Activated gamma-delta T cell treated with Interleukin-2 at 50 U/mL for 16 hours (primary cell): ENCODE measurements around the gene PRTN3.
"Not testable (repeated sequence)": the region's sequence is repeated elsewhere in the genome, so short reads cannot be mapped to it uniquely, and the experiment has no call there.

Source experiments
- DNase-seq: peaks from one replicate; pipeline ENCODE4 v3.0.0-alpha.2; 2020

PRTN3 gene

GRCh38 chr19:884420-885211 is 43.8 kb downstream of the PRTN3 start:
- no peak for DNase-seq

- DNase-seq, result no peak
These were observed 44.9 kb downstream of the PRTN3 start for GRCh38 chr19:885536-886224.

GRCh38 chr19:887072-887471 is 46.3 kb downstream of the PRTN3 start:
- no peak for DNase-seq

GRCh38 chr19:887599-887998 is 46.8 kb downstream of the PRTN3 start:
- DNase-seq, result no peak

GRCh38 chr19:888581-889385 is 48.0 kb downstream of the PRTN3 start:
- DNase-seq, result peak; percentile 51

- DNase-seq, result no peak
These were observed 49.0 kb downstream of the PRTN3 start for GRCh38 chr19:889662-890295.

- DNase-seq, result no peak
These were observed 50.0 kb downstream of the PRTN3 start for GRCh38 chr19:890831-891230.

GRCh38 chr19:891421-892200 is 50.8 kb downstream of the PRTN3 start:
- not testable (repeated sequence) for DNase-seq

GRCh38 chr19:892243-892893 is 51.6 kb downstream of the PRTN3 start:
- DNase-seq, result peak; percentile 48

- peak; percentile 87 for DNase-seq
These were observed 52.3 kb downstream of the PRTN3 start, which contains the start of the genes MED16 and RNU6-9 for GRCh38 chr19:892894-893689. Gene MED16, minus strand, starts transcription at chr19:893187. Its CDS starts 2,056 bp downstream, at chr19:891131. Gene RNU6-9, plus strand, starts transcription at chr19:893484.

GRCh38 chr19:896434-896833 is 55.6 kb downstream of the PRTN3 start:
- no peak for DNase-seq

- DNase-seq, result no peak
These were observed 56.2 kb downstream of the PRTN3 start for GRCh38 chr19:896999-897398.

- DNase-seq, result no peak
These were observed 56.7 kb downstream of the PRTN3 start for GRCh38 chr19:897442-898039.
